CD4-positive, alpha-beta T cell (primary cell): ENCODE data around the gene PKD1L1. TPM values are rescaled to one million over a fixed set of nuclear protein-coding genes. Genes with fewer than 3 reads are reported as not detected.

ENCODE experiments used
- ATAC-seq: fragments of 200-7000 bp; cut with Tn5 transposase; one replicate; pipeline ENCODE4 v1.10.0; 2022; ENCODE audit warnings: mild to moderate bottlenecking; ENCODE audit not compliant: poor library complexity
- CTCF ChIA-PET: fragments of 350-600 bp; sonication (Branson Sonifier 250); formaldehyde crosslinking; loops from one replicate; lab custom pipeline; 2021; ENCODE audit warnings: antibody characterized with exemption, inconsistent platforms; lab: Charles Lee
- POLR2A ChIA-PET: fragments of 350-600 bp; sonication (Branson Sonifier 250); formaldehyde crosslinking; loops from one replicate; lab custom pipeline; 2021; ENCODE audit warnings: antibody characterized with exemption, inconsistent platforms; lab: Charles Lee
- DNase-seq, 14 experiments: peaks; one replicate each; pipeline ENCODE4 v3.0.0-alpha.2; 2013 to 2020; ENCODE audit warnings: mixed read lengths in 2 of 14
- H3K27ac ChIP-seq, 2 donors: one replicate each; pipeline versions ENCODE4 v1.5.1 to v1.7.0; 2013; ENCODE audit warnings: low read length in 2 of 2, low read depth in 1 of 2, mild to moderate bottlenecking in 1 of 2
- H3K27me3 ChIP-seq, 2 experiments: 1 replicate in 1 of 2; 2 replicates in 1 of 2; pipeline versions ENCODE4 v1.6.1 to v1.7.0; 2013; ENCODE audit warnings: low read length in 2 of 2, control low read depth in 1 of 2, mild to moderate bottlenecking in 1 of 2, moderate library complexity in 1 of 2; ENCODE audit not compliant: insufficient read depth in 2 of 2, control insufficient read depth in 1 of 2
- H3K36me3 ChIP-seq: one replicate; pipeline ENCODE4 v1.6.1; 2013; ENCODE audit warnings: low read length, control low read depth; ENCODE audit not compliant: insufficient read depth
- H3K4me1 ChIP-seq: one replicate; pipeline ENCODE4 v1.6.1; 2013; ENCODE audit warnings: low read length, control low read depth; ENCODE audit not compliant: insufficient read depth
- H3K4me3 ChIP-seq: one replicate; pipeline ENCODE4 v1.5.1; 2013; ENCODE audit warnings: mild to moderate bottlenecking, low read length, moderate library complexity
- H3K9me3 ChIP-seq, 2 experiments: 1 replicate in 1 of 2; 2 replicates in 1 of 2; pipeline versions ENCODE4 v1.6.1 to v1.7.0; 2013; ENCODE audit warnings: low read length in 2 of 2, mild to moderate bottlenecking in 2 of 2, control low read depth in 1 of 2, moderate library complexity in 1 of 2; ENCODE audit not compliant: control insufficient read depth in 1 of 2, insufficient read depth in 1 of 2
- H3K27ac Mint-ChIP-seq: one replicate; pipeline ENCODE4 v1.8.0; 2020; ENCODE audit warnings: mixed read lengths
- H3K27me3 Mint-ChIP-seq: one replicate; pipeline ENCODE4 v1.8.0; 2021; ENCODE audit warnings: mixed read lengths
- H3K36me3 Mint-ChIP-seq: one replicate; pipeline ENCODE4 v1.8.0; 2021; ENCODE audit warnings: low read depth, mixed read lengths
- H3K4me1 Mint-ChIP-seq: one replicate; pipeline ENCODE4 v1.8.0; 2021; ENCODE audit warnings: low read depth, mixed read lengths
- H3K4me3 Mint-ChIP-seq: one replicate; pipeline ENCODE4 v1.8.0; 2020; ENCODE audit warnings: mild to moderate bottlenecking, mixed read lengths
- H3K9me3 Mint-ChIP-seq: one replicate; pipeline ENCODE4 v1.8.0; 2020; ENCODE audit warnings: mixed read lengths
- CTCF ChIP-seq: fragments of 200-600 bp; IDR thresholded peaks from one replicate; pipeline ENCODE4 v1.8.0; 2022; ENCODE audit warnings: antibody characterized with exemption, mild to moderate bottlenecking
- intact Hi-C, 2 experiments: fragments of 100-400 bp; cut with DNase I in 1 of 2; cut with micrococcal nuclease in 1 of 2; formaldehyde crosslinking; loops; one replicate each; pipeline versions ENCODE4 v1.15.1 to v1.9.0; 2023 to 2025; cut with DNase I, micrococcal nuclease
- total RNA-seq, 174 experiments: library from RNA in 2 of 174; stranded (reverse) in 2 of 174; gene quantifications; one replicate each; pipeline ENCODE4 v1.2.3 and lab custom pipeline; 2021 to 2026

PKD1L1 gene
- total RNA-seq, 2 experiments from 2014 or later: 0.20 to 0.25 TPM

- no peak for ATAC-seq
- Histone ChIP-seq H3K27ac (no peak overlapping the region), H3K4me1 (no peaks in the 10 kb centered on the region), H3K36me3 (no peaks in the 10 kb centered on the region), H3K4me3 (no peak overlapping the region), H3K9me3 (no peaks in the 10 kb centered on the region), H3K27me3 (no peaks in the 10 kb centered on the region)
- ChIA-PET POLR2A (no interaction called here), CTCF (no interaction called here)
- DNase-seq: no peak
- intact Hi-C loops: no loop called here
- Mint-ChIP-seq H3K9me3 (no peaks in the 10 kb centered on the region), H3K27me3 (no peaks in the 10 kb centered on the region), H3K27ac (no peak overlapping the region), H3K36me3 (no peaks in the 10 kb centered on the region), H3K4me3 (no peak overlapping the region), H3K4me1 (no peaks in the 10 kb centered on the region)
- no peak for TF ChIP-seq CTCF
These were observed 189.1 kb downstream of the PKD1L1 start for GRCh38 chr7:47759056-47759706.

GRCh38 chr7:47758546-47758945 is 189.7 kb downstream of the PKD1L1 start:
- ATAC-seq: no peak
- CTCF ChIA-PET: no interaction called here
- POLR2A ChIA-PET: no interaction called here
- no peaks in the 10 kb centered on the region for H3K27me3 Mint-ChIP-seq
- intact Hi-C loops: no loop called here
- H3K27ac Mint-ChIP-seq: no peak overlapping the region
- no peak overlapping the region for H3K27ac ChIP-seq
- H3K4me3 ChIP-seq: no peak overlapping the region
- H3K36me3 Mint-ChIP-seq: no peaks in the 10 kb centered on the region
- H3K4me1 Mint-ChIP-seq: no peaks in the 10 kb centered on the region
- no peaks in the 10 kb centered on the region for H3K9me3 Mint-ChIP-seq
- no peaks in the 10 kb centered on the region for H3K27me3 ChIP-seq
- H3K4me1 ChIP-seq: no peaks in the 10 kb centered on the region
- H3K9me3 ChIP-seq: no peaks in the 10 kb centered on the region
- no peak overlapping the region for H3K4me3 Mint-ChIP-seq
- no peaks in the 10 kb centered on the region for H3K36me3 ChIP-seq
- no peak for DNase-seq
- TF ChIP-seq CTCF: no peak

- POLR2A ChIA-PET: no interaction called here
- ATAC-seq: no peak
These were observed 190.3 kb downstream of the PKD1L1 start for GRCh38 chr7:47757921-47758411.

More at GRCh38 chr7:47757921-47758411, 190.3 kb downstream of the PKD1L1 start:
- Histone ChIP-seq H3K9me3 (no peaks in the 10 kb centered on the region), H3K27me3 (no peaks in the 10 kb centered on the region), H3K36me3 (no peaks in the 10 kb centered on the region), H3K4me3 (no peak overlapping the region), H3K27ac (no peak overlapping the region), H3K4me1 (no peaks in the 10 kb centered on the region)
- DNase-seq: no peak
- Mint-ChIP-seq H3K9me3 (no peaks in the 10 kb centered on the region), H3K36me3 (no peaks in the 10 kb centered on the region), H3K4me3 (no peak overlapping the region), H3K27me3 (no peaks in the 10 kb centered on the region), H3K27ac (no peak overlapping the region), H3K4me1 (no peaks in the 10 kb centered on the region)
- no peak for TF ChIP-seq CTCF
- intact Hi-C loops: no loop called here
- CTCF ChIA-PET: no interaction called here
